AG04450 (cell line): ENCODE results near the gene EP400. TPM values are rescaled to one million over a fixed set of nuclear protein-coding genes. Genes with fewer than 3 reads are reported as not detected.
"Not testable (repeated sequence)": the region's sequence is repeated elsewhere in the genome, so short reads cannot be mapped to it uniquely, and the experiment has no call there.

Experiments used
- CTCF ChIA-PET: fragments of 300-600, 350-600 bp; formaldehyde crosslinking; extraction: SDS; loops from one replicate; lab custom pipeline; 2022; ENCODE audit warnings: antibody characterized with exemption, inconsistent platforms; lab: Charles Lee
- POLR2A ChIA-PET: fragments of 350-600 bp; formaldehyde crosslinking; extraction: SDS; loops from one replicate; lab custom pipeline; 2021; ENCODE audit warnings: antibody characterized with exemption, inconsistent platforms; lab: Yijun Ruan, JAX
- DNase-seq: peaks from one replicate; pipeline ENCODE4 v3.0.0-alpha.2; 2011; ENCODE audit warnings: low read depth, low spot score
- H3K27ac ChIP-seq: one replicate; pipeline ENCODE4 v1.5.1; 2012; ENCODE audit warnings: low read depth, low read length, control low read depth
- H3K27me3 ChIP-seq: one replicate; pipeline ENCODE4 v1.6.0; 2012; ENCODE audit warnings: low read length; ENCODE audit not compliant: control insufficient read depth, insufficient read depth
- H3K4me3 ChIP-seq: 2 replicates; pipeline ENCODE4 v1.5.1; 2011; ENCODE audit warnings: mild to moderate bottlenecking, low read depth, low read length, control low read depth
- H3K9me3 ChIP-seq: 2 replicates; pipeline ENCODE4 v1.5.1; 2012; ENCODE audit warnings: low read length; ENCODE audit not compliant: control insufficient read depth, insufficient read depth
- CTCF ChIP-seq: IDR thresholded peaks from 2 replicates; pipeline ENCODE4 v1.5.1; 2011; ENCODE audit warnings: low read depth, low read length, control low read depth, inconsistent platforms
- polyA plus RNA-seq: library from polyadenylated mRNA; depleted of rRNA; stranded (reverse); fragments of >200 nt; gene quantifications from 2 replicates; pipeline ENCODE4 v1.2.3, GENCODE V29; 2011

The EP400 gene
- polyA plus RNA-seq, 1 experiment, result 5.4 TPM

GRCh38 chr12:132076711-132077110 is 127.0 kb downstream of the EP400 start:
- ChIA-PET POLR2A (interaction anchor here (0.6 kb wide), 1 partner anchor 212 kb away, joined by 4 read pairs; no protein-coding TSS in a partner anchor), CTCF (no interaction called here)
- DNase-seq, result no peak
- no peak overlapping the region for H3K4me3 ChIP-seq
- no peak overlapping the region for H3K27ac ChIP-seq
- H3K9me3 ChIP-seq, result no peaks in the 10 kb centered on the region; the same call in 1 of the 2 replicates
- no peak for TF ChIP-seq CTCF
- H3K27me3 ChIP-seq, result no peaks in the 10 kb centered on the region

GRCh38 chr12:132077322-132078100 is 127.8 kb downstream of the EP400 start:
- Histone ChIP-seq H3K27ac (peak overlapping the region; percentile 33), H3K4me3 (no peak overlapping the region), H3K9me3 (no peaks in the 10 kb centered on the region; the same call in 1 of the 2 replicates), H3K27me3 (no peaks in the 10 kb centered on the region)
- POLR2A ChIA-PET, result no interaction called here
- DNase-seq, result no peak
- CTCF ChIA-PET, result no interaction called here
- no peak for TF ChIP-seq CTCF

GRCh38 chr12:132078190-132078589 is 128.4 kb downstream of the EP400 start:
- no peak for TF ChIP-seq CTCF
- no peaks in the 10 kb centered on the region for H3K27me3 ChIP-seq
- peak overlapping the region; percentile 68 for H3K27ac ChIP-seq
- DNase-seq, result peak; percentile 76
- no peaks in the 10 kb centered on the region; the same call in 1 of the 2 replicates for H3K9me3 ChIP-seq
- ChIA-PET POLR2A (interaction anchor here (0.5 kb wide), 1 partner anchor 134 kb away, joined by 3 read pairs; no protein-coding TSS in a partner anchor), CTCF (no interaction called here)
- no peak overlapping the region for H3K4me3 ChIP-seq

GRCh38 chr12:132079200-132079599 is 129.5 kb downstream of the EP400 start:
- ChIA-PET POLR2A (no interaction called here), CTCF (no interaction called here)
- DNase-seq, result no peak
- H3K27ac ChIP-seq, result no peak overlapping the region
- TF ChIP-seq CTCF, result no peak
- no peaks in the 10 kb centered on the region; the same call in 1 of the 2 replicates for H3K9me3 ChIP-seq
- no peaks in the 10 kb centered on the region for H3K27me3 ChIP-seq
- H3K4me3 ChIP-seq, result no peak overlapping the region

- no peak overlapping the region for H3K27ac ChIP-seq
- CTCF ChIA-PET, result no interaction called here
- no peaks in the 10 kb centered on the region for H3K27me3 ChIP-seq
- POLR2A ChIA-PET, result no interaction called here
- no peak for TF ChIP-seq CTCF
- H3K4me3 ChIP-seq, result no peak overlapping the region
- H3K9me3 ChIP-seq, result no peaks in the 10 kb centered on the region; the same call in 1 of the 2 replicates
- no peak for DNase-seq
Measured at GRCh38 chr12:132079695-132080094, 130.0 kb downstream of the EP400 start.

GRCh38 chr12:132080515-132080914 is 130.8 kb downstream of the EP400 start:
- H3K27ac ChIP-seq, H3K9me3 ChIP-seq, POLR2A ChIA-PET, CTCF ChIA-PET, H3K27me3 ChIP-seq, DNase-seq, H3K4me3 ChIP-seq: not testable (repeated sequence)
